Esophagus squamous epithelium (tissue), 5 donors: ENCODE data around the gene GAK. TPM values are rescaled to one million over a fixed set of nuclear protein-coding genes. Genes with fewer than 3 reads are reported as not detected.
"Not testable (repeated sequence)": the region's sequence is repeated elsewhere in the genome, so short reads cannot be mapped to it uniquely, and the experiment has no call there.

Experiments
- DNase-seq: peaks from one replicate; lab custom pipeline; 2025; lab: John Stamatoyannopoulos, UW
- H3K27ac ChIP-seq, 4 donors: fragments of 200-600 bp; sonication (generic); one replicate each; pipeline ENCODE4 v1.5.1; 2016 to 2019; ENCODE audit warnings: mild to moderate bottlenecking in 1 of 4
- H3K27me3 ChIP-seq, 4 donors: fragments of 200-600 bp; sonication (generic); 1 replicate in 3 of 4; 2 replicates in 1 of 4; pipeline versions ENCODE4 v1.5.1 to v1.6.0; 2017 to 2021; ENCODE audit warnings: antibody characterized with exemption in 1 of 4
- H3K36me3 ChIP-seq, 3 donors: fragments of 200-600 bp; sonication (generic); one replicate each; pipeline ENCODE4 v1.5.1; 2016 to 2019
- H3K4me1 ChIP-seq, 3 donors: fragments of 200-600 bp; sonication (generic); one replicate each; pipeline ENCODE4 v1.5.1; 2017 to 2019
- H3K4me3 ChIP-seq, 4 donors: fragments of 200-600 bp; sonication (generic); 1 replicate in 3 of 4; 2 replicates in 1 of 4; pipeline ENCODE4 v1.5.1; 2016 to 2019; ENCODE audit warnings: mild to moderate bottlenecking in 2 of 4, moderate library complexity in 1 of 4
- H3K9me3 ChIP-seq, 3 donors: fragments of 200-600 bp; sonication (generic); one replicate each; pipeline ENCODE4 v1.5.1; 2016 to 2019
- POLR2A ChIP-seq, 4 donors: fragments of 450-650 bp; IDR thresholded peaks; one replicate each; pipeline ENCODE4 v1.6.1; 2017; ENCODE audit warnings: antibody characterized with exemption in 4 of 4, mild to moderate bottlenecking in 4 of 4, moderate library complexity in 3 of 4
- WGBS, 2 donors: methylation state at CpG; one replicate each; pipeline ENCODE4 v1.1.5; 2018; 5-methylcytosine and 5-hydroxymethylcytosine counted together
- intact Hi-C: fragments of 100-400 bp; cut with DNase I; formaldehyde crosslinking; loops from one replicate; pipeline ENCODE4 v1.15.0; 2022
- total RNA-seq, 4 donors: library from RNA; depleted of rRNA; stranded (reverse); fragments of >200 nt; gene quantifications; one replicate each; pipeline ENCODE4 v1.1.0, GENCODE V29; 2016
- TF ChIP-seq, protein P1 (sequence below), 6 experiments: fragments of 450-650 bp in 4 of 6; fragments of 200-600 bp in 2 of 6; sonication (generic) in 2 of 6; IDR thresholded peaks; one replicate each; pipeline ENCODE4 v1.5.1; 2016 to 2019; ENCODE audit warnings: antibody characterized with exemption in 6 of 6, mild to moderate bottlenecking in 4 of 6, moderate library complexity in 4 of 6
- donor health status: DM: yes; HTN: yes; CAD: no.

Gene GAK
- total RNA-seq, 4 donors from 2014 or later = 70.6 to 97.8 (median 80.7) TPM

- intact Hi-C loops = no loop called here
- TF ChIP-seq, protein P1, sequence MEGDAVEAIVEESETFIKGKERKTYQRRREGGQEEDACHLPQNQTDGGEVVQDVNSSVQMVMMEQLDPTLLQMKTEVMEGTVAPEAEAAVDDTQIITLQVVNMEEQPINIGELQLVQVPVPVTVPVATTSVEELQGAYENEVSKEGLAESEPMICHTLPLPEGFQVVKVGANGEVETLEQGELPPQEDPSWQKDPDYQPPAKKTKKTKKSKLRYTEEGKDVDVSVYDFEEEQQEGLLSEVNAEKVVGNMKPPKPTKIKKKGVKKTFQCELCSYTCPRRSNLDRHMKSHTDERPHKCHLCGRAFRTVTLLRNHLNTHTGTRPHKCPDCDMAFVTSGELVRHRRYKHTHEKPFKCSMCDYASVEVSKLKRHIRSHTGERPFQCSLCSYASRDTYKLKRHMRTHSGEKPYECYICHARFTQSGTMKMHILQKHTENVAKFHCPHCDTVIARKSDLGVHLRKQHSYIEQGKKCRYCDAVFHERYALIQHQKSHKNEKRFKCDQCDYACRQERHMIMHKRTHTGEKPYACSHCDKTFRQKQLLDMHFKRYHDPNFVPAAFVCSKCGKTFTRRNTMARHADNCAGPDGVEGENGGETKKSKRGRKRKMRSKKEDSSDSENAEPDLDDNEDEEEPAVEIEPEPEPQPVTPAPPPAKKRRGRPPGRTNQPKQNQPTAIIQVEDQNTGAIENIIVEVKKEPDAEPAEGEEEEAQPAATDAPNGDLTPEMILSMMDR (IDR thresholded peaks at IDR 0.05) = no peak
- no peak for TF ChIP-seq POLR2A (IDR thresholded peaks at IDR 0.05)
- WGBS, 2 donors = 21 to 29% methylated on average over 11 of the region's 11 CpGs
- Histone ChIP-seq H3K27ac (no peak overlapping the region), H3K9me3 (peaks cover 0 to 4% (median 0%) of the 10 kb centered on the region in 3 donors), H3K4me3 (no peak overlapping the region), H3K36me3 (no peaks in the 10 kb centered on the region), H3K27me3 (peaks cover 0 to 97% (median 0%) of the 10 kb centered on the region in 4 donors), H3K4me1 (peaks cover 0 to 4% (median 0%) of the 10 kb centered on the region in 3 donors)
- DNase-seq = no peak
Measured at GRCh38 chr4:815464-816146, 116.5 kb downstream of the GAK start.

- intact Hi-C loops = no loop called here
- H3K4me1 ChIP-seq = peaks cover 0 to 4% (median 0%) of the 10 kb centered on the region in 3 donors
- WGBS, 2 donors = 38 to 74% methylated on average over 6 to 11 of the region's 14 CpGs
- H3K27me3 ChIP-seq = peaks cover 0 to 87% (median 0%) of the 10 kb centered on the region in 4 donors
- H3K4me3 ChIP-seq = no peak overlapping the region
- H3K36me3 ChIP-seq = no peaks in the 10 kb centered on the region
- H3K9me3 ChIP-seq = no peaks in the 10 kb centered on the region
- TF ChIP-seq, protein P1 (IDR thresholded peaks at IDR 0.05) = no peak
- no peak for TF ChIP-seq POLR2A (IDR thresholded peaks at IDR 0.05)
- DNase-seq = no peak
- no peak overlapping the region for H3K27ac ChIP-seq
Measured at GRCh38 chr4:814312-814850, 117.7 kb downstream of the GAK start.

GRCh38 chr4:813900-814299 lies 118.2 kb downstream of the GAK start:
- TF ChIP-seq, protein P1 (IDR thresholded peaks at IDR 0.05) = no peak
- no peak for TF ChIP-seq POLR2A (IDR thresholded peaks at IDR 0.05)
- H3K27me3 ChIP-seq = peaks cover 0 to 82% (median 0%) of the 10 kb centered on the region in 4 donors
- H3K27ac ChIP-seq = no peak overlapping the region
- H3K4me1 ChIP-seq = peaks cover 0 to 4% (median 0%) of the 10 kb centered on the region in 3 donors
- no peaks in the 10 kb centered on the region for H3K36me3 ChIP-seq
- no peaks in the 10 kb centered on the region for H3K9me3 ChIP-seq
- DNase-seq = no peak
- H3K4me3 ChIP-seq = no peak overlapping the region
- WGBS, 2 donors = 47 to 50% methylated on average over 8 of the region's 10 CpGs
- intact Hi-C loops = no loop called here

GRCh38 chr4:808860-809570 lies 123.1 kb downstream of the GAK start:
- peaks cover 0 to 44% (median 0%) of the 10 kb centered on the region in 4 donors for H3K27me3 ChIP-seq
- TF ChIP-seq POLR2A (IDR thresholded peaks at IDR 0.05) = no peak
- TF ChIP-seq, protein P1 (IDR thresholded peaks at IDR 0.05) = no peak
- peaks cover 0 to 9% (median 0%) of the 10 kb centered on the region in 3 donors for H3K4me1 ChIP-seq
- H3K27ac ChIP-seq = no peak overlapping the region
- intact Hi-C loops = no loop called here
- WGBS, 2 donors = 70 to 80% methylated on average over 20 to 21 of the region's 30 CpGs
- H3K9me3 ChIP-seq = peaks cover 0 to 3% (median 0%) of the 10 kb centered on the region in 3 donors
- H3K4me3 ChIP-seq = no peak overlapping the region
- no peak for DNase-seq
- no peaks in the 10 kb centered on the region for H3K36me3 ChIP-seq

- no peak overlapping the region for H3K27ac ChIP-seq
- H3K36me3 ChIP-seq = no peaks in the 10 kb centered on the region
- intact Hi-C loops = no loop called here
- H3K9me3 ChIP-seq = peaks cover 0 to 3% (median 0%) of the 10 kb centered on the region in 3 donors
- no peak overlapping the region for H3K4me3 ChIP-seq
- H3K27me3 ChIP-seq = peaks cover 0 to 37% (median 0%) of the 10 kb centered on the region in 4 donors
- peaks cover 0 to 7% (median 0%) of the 10 kb centered on the region in 3 donors for H3K4me1 ChIP-seq
- no peak for TF ChIP-seq POLR2A (IDR thresholded peaks at IDR 0.05)
- TF ChIP-seq, protein P1 (IDR thresholded peaks at IDR 0.05) = no peak
- DNase-seq = no peak
- 47 to 56% methylated on average over 5 of the region's 5 CpGs for WGBS, 2 donors
Measured at GRCh38 chr4:807792-808191, 124.3 kb downstream of the GAK start.

- H3K27ac ChIP-seq, H3K36me3 ChIP-seq, H3K9me3 ChIP-seq, DNase-seq, H3K4me3 ChIP-seq, H3K4me1 ChIP-seq, intact Hi-C loops: not testable (repeated sequence)
- WGBS, 2 donors = 90% methylated on average over 4 of the region's 4 CpGs
- peaks cover 0 to 29% (median 0%) of the 10 kb centered on the region in 4 donors for H3K27me3 ChIP-seq
Measured at GRCh38 chr4:806979-807378, 125.1 kb downstream of the GAK start.
